Posterior vena cava (tissue), 2 donors: ENCODE measurements around the gene ASB8. TPM values are rescaled to one million over a fixed set of nuclear protein-coding genes. Genes with fewer than 3 reads are reported as not detected.
A peak's percentile ranks its signal among the peaks of the same experiment; 100 is the strongest.
"Not testable (repeated sequence)": the region's sequence is repeated elsewhere in the genome, so short reads cannot be mapped to it uniquely, and the experiment has no call there.

ENCODE experiments used
- DNase-seq: peaks from one replicate; pipeline ENCODE4 v3.0.0-alpha.2; 2020; ENCODE audit warnings: low spot score
- intact Hi-C, 2 donors: fragments of 100-400 bp; cut with DNase I; formaldehyde crosslinking; loops; one replicate each; pipeline versions ENCODE4 v1.14.1 to v1.14.2; 2022 to 2023
- microRNA-seq, 2 donors: library from miRNA; unstranded; fragments of <30 nt; microRNA quantifications; one replicate each; pipeline ENCODE4 v1.2.0, GENCODE V29; 2020 to 2021; ENCODE audit warnings: borderline microRNAs expressed in 2 of 2
- total RNA-seq, 2 donors: library from RNA; stranded (reverse); fragmentation: NEBNext Ultra II Directional; extraction: Animal tissue kit (Norgen Biotek cat#: 25700); gene quantifications; one replicate each; pipeline ENCODE4 v1.2.1, GENCODE V29; 2021
- donor health status: DM: yes; HTN: yes; CAD: no.
- donor health status: DM: yes; HTN: yes; CAD: no.

The ASB8 gene
- total RNA-seq, 2 donors from 2014 or later: 34.7 to 37.8 TPM

GRCh38 chr12:48111312-48111693 is 46.0 kb downstream of the ASB8 start:
- intact Hi-C loops, DNase-seq: not testable (repeated sequence)

GRCh38 chr12:48110691-48111311 is 46.5 kb downstream of the ASB8 start:
- intact Hi-C loops: no loop called here
- no peak for DNase-seq

- intact Hi-C loops: no loop called here
- no peak for DNase-seq
Observed at GRCh38 chr12:48109424-48109823, 47.9 kb downstream of the ASB8 start.

GRCh38 chr12:48106681-48107613 is 50.4 kb downstream of the ASB8 start:
- intact Hi-C loops: no loop called here
- no peak for DNase-seq

- DNase-seq: peak; percentile 97
- intact Hi-C loops: no loop called here
Observed at GRCh38 chr12:48105867-48106680, 51.2 kb downstream of the ASB8 start, which contains the start of gene SENP1. TSS of gene SENP1 (minus strand) at chr12:48106079. CDS start at chr12:48101472, 4,607 bp downstream.

- no peak for DNase-seq
- intact Hi-C loops: no loop called here
Observed at GRCh38 chr12:48105321-48105866, 51.9 kb downstream of the ASB8 start.

GRCh38 chr12:48104531-48104930 is 52.8 kb downstream of the ASB8 start:
- DNase-seq: no peak
- intact Hi-C loops: no loop called here

Small RNAs within 50 kb of the gene (microRNA-seq; reads per million reads assigned to microRNA genes)
- 0.52 to 2.6 reads per million in 2 donors for gene MIR6505

Other genes with a start within 250 kb of the ASB8 start
- gene TMEM106C, start 193.9 kb downstream of the ASB8 start, total RNA-seq: 10 to 100 TPM; 29.5 to 36.1 TPM
- not detected for gene COL2A1, start 153.0 kb downstream of the ASB8 start, total RNA-seq
- gene SENP1, start 51.4 kb downstream of the ASB8 start, total RNA-seq: 10 to 100 TPM; 21.4 to 21.8 TPM
- gene PFKM, start 38.2 kb downstream of the ASB8 start, total RNA-seq: 10 to 100 TPM; 44.7 to 49.0 TPM
- under 1 TPM; 0.48 to 0.74 TPM for gene CCDC184, start 26.1 kb upstream of the ASB8 start, total RNA-seq
- not detected for gene OR10AD1, start 45.8 kb upstream of the ASB8 start, total RNA-seq
- 10 to 100 TPM; 16.8 to 22.3 TPM for gene ZNF641, start 193.4 kb upstream of the ASB8 start, total RNA-seq